Stimulated activated naive CD8-positive, alpha-beta T cell treated with anti-CD3 and anti-CD28 coated beads, Interleukin-15, amount 100 ng/mL, for 72 hours (primary cell): Measurements from ENCODE around the gene RNF112.
A peak's percentile ranks its signal among the peaks of the same experiment; 100 is the strongest.
"Not testable (repeated sequence)": the region's sequence is repeated elsewhere in the genome, so short reads cannot be mapped to it uniquely, and the experiment has no call there.

Source experiments
- ATAC-seq: fragments of 150-1000 bp; cut with Tn5 transposase; 2 replicates; pipeline ENCODE4 v1.10.0; 2021; ENCODE audit warnings: mild to moderate bottlenecking, moderate library complexity
- DNase-seq, 2 donors: peaks; one replicate each; pipeline ENCODE4 v3.0.0; 2021 to 2022
- H3K27ac Mint-ChIP-seq, 2 donors: one replicate each; pipeline ENCODE4 v1.8.0; 2022; ENCODE audit warnings: mild to moderate bottlenecking in 2 of 2, mixed read lengths in 2 of 2, moderate library complexity in 2 of 2
- H3K27me3 Mint-ChIP-seq: one replicate; pipeline ENCODE4 v1.8.0; 2022; ENCODE audit warnings: mixed read lengths
- H3K4me1 Mint-ChIP-seq: one replicate; pipeline ENCODE4 v1.8.0; 2022; ENCODE audit warnings: mild to moderate bottlenecking, mixed read lengths
- H3K4me3 Mint-ChIP-seq, 2 donors: one replicate each; pipeline ENCODE4 v1.8.0; 2022; ENCODE audit warnings: mild to moderate bottlenecking in 2 of 2, mixed read lengths in 2 of 2, moderate library complexity in 1 of 2
- H3K9me3 Mint-ChIP-seq, 2 donors: one replicate each; pipeline ENCODE4 v1.8.0; 2022; ENCODE audit warnings: mixed read lengths in 2 of 2

RNF112 gene

DNA sequence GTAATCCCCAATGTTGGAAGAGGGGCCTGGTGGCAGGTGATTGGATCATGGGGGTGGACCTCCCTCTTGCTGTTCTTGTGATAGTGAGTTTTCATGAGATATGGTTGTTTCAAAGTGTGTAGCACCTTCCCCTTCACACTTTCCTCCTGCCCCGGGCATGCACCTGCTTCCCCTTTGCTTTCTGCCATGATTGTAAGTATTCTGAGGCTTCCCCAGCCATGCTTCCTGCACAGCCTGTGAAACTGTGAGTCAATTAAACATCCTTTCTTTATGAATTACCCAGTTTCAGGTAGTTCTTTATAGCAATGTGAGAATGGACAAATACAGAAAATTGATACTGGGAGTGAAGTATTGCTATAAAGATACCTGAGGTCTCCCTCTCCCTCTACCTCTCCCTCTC is 29.4 kb downstream of the RNF112 start:
- no peak overlapping the region for H3K27ac Mint-ChIP-seq

DNA sequence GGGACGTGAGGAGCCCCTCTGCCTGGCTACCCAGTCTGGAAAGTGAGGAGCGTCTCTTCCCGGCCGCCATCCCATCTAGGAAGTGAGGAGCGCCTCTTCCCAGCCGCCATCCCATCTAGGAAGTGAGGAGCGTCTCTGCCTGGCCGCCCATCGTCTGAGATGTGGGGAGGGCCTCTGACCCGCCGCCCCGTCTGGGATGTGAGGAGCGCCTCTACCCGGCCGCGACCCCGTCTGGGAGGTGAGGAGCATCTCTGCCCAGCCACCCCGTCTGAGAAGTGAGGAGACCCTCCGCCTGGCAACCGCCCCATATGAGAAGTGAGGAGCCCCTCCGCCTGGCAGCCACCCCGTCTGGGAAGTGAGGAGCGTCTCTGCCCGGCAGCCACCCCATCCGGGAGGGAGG is 30.3 kb downstream of the RNF112 start:
- H3K4me3 Mint-ChIP-seq, H3K4me1 Mint-ChIP-seq, DNase-seq, ATAC-seq, H3K27ac Mint-ChIP-seq: not testable (repeated sequence)
- H3K27me3 Mint-ChIP-seq, result peaks cover 36% of the 10 kb centered on the region
- peaks cover 10 to 13% of the 10 kb centered on the region in 2 donors for H3K9me3 Mint-ChIP-seq

More for the DNA sequence above, 29.4 kb downstream of the RNF112 start:
- peaks cover 31% of the 10 kb centered on the region for H3K27me3 Mint-ChIP-seq
- ATAC-seq (peak; percentile 42), DNase-seq (no peak)
- peaks cover 10 to 13% of the 10 kb centered on the region in 2 donors for H3K9me3 Mint-ChIP-seq
- H3K4me3 Mint-ChIP-seq, result no peak overlapping the region
- peaks cover 6% of the 10 kb centered on the region for H3K4me1 Mint-ChIP-seq

DNA sequence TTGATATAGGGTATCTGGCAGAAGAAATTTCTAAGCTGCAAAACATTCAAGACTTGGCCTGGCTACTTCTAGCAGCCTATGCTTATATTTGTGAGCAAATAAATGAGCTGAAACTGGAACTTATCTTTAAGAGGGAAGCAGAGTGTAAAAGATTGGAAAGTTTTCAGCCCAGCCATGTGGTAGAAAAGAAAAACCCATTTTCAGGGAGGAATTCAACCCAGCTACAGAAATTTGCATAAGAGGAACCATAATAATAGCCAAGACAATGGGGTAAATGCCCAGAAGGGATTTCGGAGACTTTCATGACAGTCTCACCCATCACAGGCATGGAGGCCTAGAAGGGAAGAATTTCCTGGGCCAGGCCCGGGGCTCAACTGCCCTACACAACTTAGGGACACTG is 31.7 kb downstream of the RNF112 start:
- H3K9me3 Mint-ChIP-seq, result peaks cover 10 to 13% of the 10 kb centered on the region in 2 donors
- no peak overlapping the region for H3K4me3 Mint-ChIP-seq
- no peak for ATAC-seq
- no peak for DNase-seq
- no peak overlapping the region for H3K27ac Mint-ChIP-seq
- peaks cover 12% of the 10 kb centered on the region for H3K4me1 Mint-ChIP-seq
- H3K27me3 Mint-ChIP-seq, result peaks cover 46% of the 10 kb centered on the region

DNA sequence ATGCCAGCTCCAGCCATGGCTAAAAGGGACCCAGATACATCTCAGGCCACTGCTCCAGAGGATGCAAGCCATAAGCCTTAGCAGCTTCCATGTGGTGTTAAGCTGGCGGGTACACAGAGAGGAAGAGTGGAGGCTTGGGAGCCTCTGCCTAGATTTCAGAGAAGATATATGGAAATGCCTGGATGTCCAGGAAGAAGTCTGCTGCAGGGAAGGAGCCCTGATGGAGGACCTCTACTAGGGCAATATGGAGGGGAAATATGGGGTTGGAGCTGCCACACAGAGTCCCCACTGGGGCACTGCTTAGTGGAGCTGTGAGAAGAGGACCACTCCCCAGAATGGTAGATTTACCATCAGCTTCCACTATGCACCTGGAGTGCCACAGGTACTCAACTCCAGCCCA is 32.1 kb downstream of the RNF112 start:
- Mint-ChIP-seq H3K9me3 (peaks cover 10 to 13% of the 10 kb centered on the region in 2 donors), H3K27me3 (peaks cover 51% of the 10 kb centered on the region), H3K27ac (no peak overlapping the region), H3K4me3 (no peak overlapping the region), H3K4me1 (peaks cover 12% of the 10 kb centered on the region)
- no peak for DNase-seq
- no peak for ATAC-seq

DNA sequence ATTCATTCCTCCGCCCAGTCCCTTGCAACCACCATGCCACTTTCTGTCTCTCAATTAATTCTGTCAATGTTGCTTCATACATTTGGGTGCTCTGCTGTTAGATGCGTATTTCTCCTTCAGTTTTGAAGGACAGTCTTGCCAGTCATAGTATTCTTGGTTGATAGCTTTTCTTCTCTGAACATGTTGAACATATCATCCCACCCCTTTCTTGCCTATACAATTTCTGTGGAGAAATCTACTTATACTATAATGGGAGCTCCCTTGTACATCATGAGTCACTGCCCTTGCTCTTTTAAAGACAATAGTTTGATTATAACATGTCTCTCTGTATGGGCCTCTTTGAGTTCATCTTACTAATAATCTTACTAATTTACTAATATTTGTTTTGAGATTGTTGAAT is 34.1 kb downstream of the RNF112 start:
- H3K4me1 Mint-ChIP-seq, result peaks cover 12% of the 10 kb centered on the region
- no peak overlapping the region for H3K4me3 Mint-ChIP-seq
- ATAC-seq (no peak), DNase-seq (no peak)
- H3K27me3 Mint-ChIP-seq, result peaks cover 64% of the 10 kb centered on the region
- peaks cover 10 to 13% of the 10 kb centered on the region in 2 donors for H3K9me3 Mint-ChIP-seq
- H3K27ac Mint-ChIP-seq, result no peak overlapping the region

DNA sequence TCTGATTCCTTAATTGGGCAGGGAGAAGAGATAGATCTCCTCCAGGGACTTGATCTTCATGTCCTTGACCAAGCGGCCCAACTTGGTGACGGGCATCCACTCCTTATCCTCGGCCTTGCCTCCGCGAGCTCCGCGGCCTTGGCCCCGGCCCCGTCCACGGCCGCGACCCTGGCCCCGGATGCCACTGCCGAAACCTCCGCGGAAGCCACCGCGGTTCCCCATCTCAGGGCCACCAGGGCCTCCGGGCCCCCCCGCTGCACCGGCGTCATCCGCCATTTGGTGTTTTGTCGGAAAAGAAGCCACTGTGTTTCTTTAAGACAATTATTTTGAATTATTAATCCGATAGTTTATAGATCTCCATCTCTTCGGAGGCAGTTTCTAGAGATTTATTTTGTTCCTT is 35.5 kb downstream of the RNF112 start:
- not testable (repeated sequence) for ATAC-seq, DNase-seq, H3K4me3 Mint-ChIP-seq, H3K27ac Mint-ChIP-seq, H3K4me1 Mint-ChIP-seq
- Mint-ChIP-seq H3K9me3 (peaks cover 10 to 13% of the 10 kb centered on the region in 2 donors), H3K27me3 (peaks cover 57% of the 10 kb centered on the region)

DNA sequence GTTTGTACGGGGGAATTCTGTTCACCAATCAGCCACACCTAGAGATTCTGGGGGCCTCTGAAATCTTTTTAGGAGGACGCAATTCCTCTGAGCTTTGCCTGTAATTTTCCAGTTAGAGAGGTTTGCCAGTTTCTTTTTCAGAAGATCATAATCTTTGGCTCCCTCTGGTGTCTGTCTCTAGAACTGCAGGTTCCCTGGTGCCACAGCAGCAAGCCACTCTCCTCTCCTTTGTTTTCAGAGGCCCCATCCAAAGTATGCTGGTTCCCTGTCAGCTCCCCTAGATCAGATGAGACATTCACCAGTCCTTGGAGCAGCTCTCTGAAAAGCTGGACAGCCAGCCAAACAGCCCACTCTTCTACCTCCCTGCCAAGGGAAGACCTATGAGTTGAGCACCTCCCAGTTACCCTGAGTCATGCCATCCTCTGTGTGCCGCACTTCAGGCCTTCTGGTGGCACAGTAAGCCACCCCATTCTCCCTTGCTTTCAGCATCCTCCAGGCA is 36.1 kb downstream of the RNF112 start:
- no peak for ATAC-seq
- Mint-ChIP-seq H3K4me1 (peaks cover 6% of the 10 kb centered on the region), H3K4me3 (no peak overlapping the region), H3K27me3 (peaks cover 61% of the 10 kb centered on the region), H3K27ac (peak overlapping the region in 1 of 2 donors; percentile 69), H3K9me3 (peaks cover 10 to 13% of the 10 kb centered on the region in 2 donors)
- DNase-seq, result peak; percentile 48 to 58

DNA sequence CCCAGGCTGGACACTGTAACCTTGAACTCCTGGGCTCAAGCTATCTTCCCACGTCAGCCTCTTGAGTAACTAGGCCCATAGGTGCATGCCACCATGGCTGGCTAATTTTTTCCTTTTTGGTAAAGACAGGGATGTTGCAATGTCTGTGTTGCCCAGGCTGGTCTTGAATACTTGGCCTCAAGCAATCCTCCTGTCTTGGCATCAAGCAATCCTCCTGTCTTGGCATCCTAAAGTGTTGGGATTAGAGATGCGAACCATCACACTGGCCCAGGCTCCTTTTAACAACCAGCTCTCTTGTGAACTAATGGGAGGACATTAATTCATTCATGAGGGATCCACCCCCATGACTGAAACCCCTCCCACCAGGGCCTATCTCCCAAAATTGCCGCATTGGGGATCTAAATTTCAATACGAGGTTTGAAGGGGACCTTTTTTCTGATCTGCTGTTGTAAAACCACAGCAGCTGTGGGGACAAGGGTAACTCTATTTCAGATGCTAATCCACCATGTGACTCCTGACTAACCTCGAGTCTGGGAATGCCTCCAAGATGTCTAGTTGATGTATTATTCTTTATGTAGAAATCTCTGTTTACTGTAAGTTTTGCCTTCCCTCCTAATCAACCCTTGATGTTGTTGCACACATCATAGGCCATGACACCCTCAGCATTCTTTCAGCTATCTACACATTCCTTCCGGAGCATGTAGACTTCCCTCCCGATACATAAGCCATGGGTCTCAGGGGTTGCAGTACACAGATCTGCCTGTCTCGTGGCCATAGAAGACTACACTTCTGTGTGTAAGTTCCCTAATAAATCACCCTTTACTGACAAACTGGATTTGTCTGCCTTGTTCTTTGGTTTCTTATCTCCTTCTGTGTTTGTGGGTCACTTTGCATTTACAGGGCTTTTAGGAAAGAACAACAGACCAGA is 37.6 kb downstream of the RNF112 start:
- Mint-ChIP-seq H3K4me1 (peaks cover 6% of the 10 kb centered on the region), H3K27ac (peak overlapping the region in 1 of 2 donors; percentile 36), H3K4me3 (no peak overlapping the region), H3K27me3 (peaks cover 59% of the 10 kb centered on the region), H3K9me3 (no peaks in the 10 kb centered on the region)
- no peak for DNase-seq
- no peak for ATAC-seq

DNA sequence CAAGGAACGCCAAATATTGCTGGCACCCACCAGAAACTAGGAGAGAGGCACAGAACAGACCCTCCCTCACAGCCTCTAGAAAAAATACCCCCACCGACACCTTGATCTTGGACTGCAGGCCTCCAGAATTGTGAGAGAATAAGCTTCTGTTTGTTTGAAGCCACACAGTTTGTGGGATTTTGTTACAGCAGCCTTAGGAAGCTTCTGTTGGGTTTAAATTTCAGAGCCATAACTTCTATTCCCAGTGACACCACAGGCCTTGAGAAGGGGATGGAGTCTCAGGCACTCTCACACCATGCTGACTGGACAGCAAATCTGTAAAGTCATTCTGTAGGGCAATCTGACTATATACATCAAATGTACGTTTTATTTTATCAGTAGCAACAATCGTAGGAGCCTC is 38.6 kb downstream of the RNF112 start:
- H3K27ac Mint-ChIP-seq, result no peak overlapping the region
- peaks cover 6% of the 10 kb centered on the region for H3K4me1 Mint-ChIP-seq
- H3K27me3 Mint-ChIP-seq, result peaks cover 53% of the 10 kb centered on the region
- ATAC-seq (no peak), DNase-seq (no peak)
- no peaks in the 10 kb centered on the region for H3K9me3 Mint-ChIP-seq
- no peak overlapping the region for H3K4me3 Mint-ChIP-seq

DNA sequence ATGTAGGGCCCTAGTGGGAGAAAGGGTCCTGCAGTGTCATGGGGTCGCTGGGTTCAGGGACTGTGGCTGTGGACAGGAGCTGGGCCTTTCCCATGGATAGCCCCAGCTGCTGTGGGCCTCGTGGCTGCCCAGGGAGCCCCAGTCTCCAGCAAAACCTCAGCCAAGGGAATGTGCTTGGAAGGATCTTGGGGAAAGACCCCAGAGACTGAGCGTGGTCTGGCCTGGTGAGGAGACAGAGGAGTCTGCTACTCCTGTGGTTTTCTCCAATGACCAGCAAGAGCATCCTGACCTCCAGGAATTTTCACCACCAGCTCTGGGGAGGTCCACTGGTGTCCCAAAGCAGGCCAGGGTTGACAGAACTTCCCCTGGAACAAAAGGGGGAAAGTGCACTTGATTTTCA is 42.3 kb downstream of the RNF112 start:
- Mint-ChIP-seq H3K4me1 (peaks cover 4% of the 10 kb centered on the region), H3K27me3 (peaks cover 51% of the 10 kb centered on the region), H3K9me3 (no peaks in the 10 kb centered on the region), H3K4me3 (no peak overlapping the region), H3K27ac (no peak overlapping the region)
- ATAC-seq (no peak), DNase-seq (no peak)

DNA sequence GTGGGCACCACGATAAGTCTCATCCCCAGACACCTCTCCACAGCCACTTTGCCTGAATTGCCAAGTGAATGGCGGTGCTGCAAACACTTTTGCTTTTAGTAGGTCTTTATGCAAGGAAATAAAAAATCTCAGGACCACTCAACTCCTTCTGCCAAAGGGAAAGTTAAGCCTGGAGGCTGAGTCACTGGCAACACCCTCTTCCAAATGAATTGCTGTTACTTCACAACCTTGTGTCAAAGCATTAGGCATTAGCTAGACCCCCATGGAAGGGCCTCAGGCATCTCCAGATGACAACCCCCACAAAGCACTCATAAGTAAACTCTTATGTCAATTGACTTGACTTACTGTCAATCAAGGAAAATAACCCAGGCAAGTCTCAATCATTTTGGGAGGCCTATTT is 43.0 kb downstream of the RNF112 start:
- Mint-ChIP-seq H3K4me1 (peaks cover 12% of the 10 kb centered on the region), H3K9me3 (no peaks in the 10 kb centered on the region), H3K27me3 (peaks cover 45% of the 10 kb centered on the region), H3K4me3 (no peak overlapping the region), H3K27ac (no peak overlapping the region)
- no peak for DNase-seq
- no peak for ATAC-seq

DNA sequence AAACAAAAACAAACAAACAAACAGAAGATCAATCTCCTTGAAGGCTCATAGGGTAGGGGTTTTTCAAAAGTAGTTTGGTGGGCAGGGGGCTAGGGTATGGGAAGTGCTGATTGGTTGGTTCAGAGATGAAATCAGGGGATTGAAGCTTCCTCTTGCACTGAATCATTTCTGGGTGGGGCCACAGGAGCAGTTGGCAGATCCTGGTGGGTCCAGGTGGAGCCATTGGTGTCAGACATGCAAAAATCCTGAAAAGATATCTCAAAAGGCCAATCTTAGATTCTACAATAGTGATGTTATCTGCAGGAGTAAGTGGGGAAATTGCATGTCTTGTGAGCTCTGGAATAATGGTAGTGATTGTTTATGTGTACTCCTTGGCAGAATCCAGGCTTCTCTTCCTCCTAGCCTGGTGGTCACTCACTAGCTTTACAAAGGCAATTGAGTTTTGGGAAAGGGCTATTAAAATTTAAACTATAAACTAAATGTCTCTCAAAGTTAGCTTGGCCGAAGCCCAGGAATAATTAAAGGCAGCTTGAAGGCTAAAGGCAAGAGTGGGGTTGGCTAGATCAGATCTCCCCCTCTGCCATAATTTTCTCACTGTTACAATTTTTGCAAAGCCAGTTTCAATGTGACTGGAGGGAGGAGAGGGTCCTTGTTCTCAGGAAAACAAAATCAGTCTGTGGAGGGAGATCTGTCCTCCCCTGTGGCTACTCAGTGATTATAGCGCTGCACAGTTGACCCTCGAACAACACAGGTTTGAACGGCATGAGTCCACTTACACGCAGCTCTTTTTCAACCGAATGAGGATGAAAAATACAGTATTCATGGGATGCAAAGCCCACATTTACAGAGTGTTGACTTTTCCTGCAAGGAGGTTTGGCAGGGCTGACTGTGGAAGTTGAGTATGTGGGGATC is 45.2 kb downstream of the RNF112 start:
- DNase-seq (no peak), ATAC-seq (no peak)
- Mint-ChIP-seq H3K9me3 (no peaks in the 10 kb centered on the region), H3K4me3 (no peak overlapping the region), H3K27me3 (peaks cover 37% of the 10 kb centered on the region), H3K27ac (no peak overlapping the region), H3K4me1 (peaks cover 30% of the 10 kb centered on the region)

DNA sequence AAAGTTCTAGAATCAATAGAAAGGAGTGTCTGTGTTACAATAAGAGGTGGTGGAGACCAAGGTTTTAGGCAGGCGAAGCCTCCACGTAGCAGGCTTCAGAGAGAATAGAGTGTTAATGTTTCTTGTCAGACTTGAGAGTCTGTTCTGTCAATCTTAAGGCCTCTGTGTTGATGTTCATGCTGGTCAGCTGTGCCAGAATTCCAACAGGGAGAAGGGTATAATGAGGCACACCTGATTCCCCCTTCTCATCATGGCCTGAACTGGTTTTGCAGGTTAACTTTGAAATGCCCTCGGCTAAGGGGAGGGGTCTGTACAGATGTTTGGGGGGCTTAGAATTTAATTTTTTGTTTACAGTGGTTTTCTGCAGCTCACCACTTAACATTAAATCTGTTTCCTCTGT is 46.0 kb downstream of the RNF112 start:
- H3K27ac Mint-ChIP-seq, result no peak overlapping the region
- H3K4me3 Mint-ChIP-seq, result no peak overlapping the region
- peaks cover 34% of the 10 kb centered on the region for H3K27me3 Mint-ChIP-seq
- H3K9me3 Mint-ChIP-seq, result no peaks in the 10 kb centered on the region
- ATAC-seq, result no peak
- no peak for DNase-seq
- H3K4me1 Mint-ChIP-seq, result peaks cover 30% of the 10 kb centered on the region

DNA sequence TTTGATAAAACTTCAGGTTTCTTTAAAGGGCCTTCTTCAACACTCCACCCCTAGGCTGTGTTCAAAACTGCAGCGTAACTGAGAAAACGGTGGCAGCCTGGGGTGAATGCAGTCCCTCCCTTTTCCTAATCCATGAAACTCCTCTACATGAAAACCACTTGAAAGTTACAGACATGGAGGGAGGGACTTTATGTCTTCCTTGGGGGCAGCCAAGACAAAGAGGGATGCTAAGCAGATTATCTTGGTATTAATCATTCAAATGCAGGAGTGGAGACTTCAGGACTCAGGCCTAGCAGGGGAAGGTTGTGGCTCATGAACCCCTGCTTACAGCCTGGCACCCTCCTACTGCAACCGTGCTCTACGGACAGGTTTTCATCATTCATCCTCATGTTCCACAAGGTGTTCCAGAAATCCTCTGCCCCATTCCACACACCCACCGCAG is 46.8 kb downstream of the RNF112 start:
- no peak for ATAC-seq

DNA sequence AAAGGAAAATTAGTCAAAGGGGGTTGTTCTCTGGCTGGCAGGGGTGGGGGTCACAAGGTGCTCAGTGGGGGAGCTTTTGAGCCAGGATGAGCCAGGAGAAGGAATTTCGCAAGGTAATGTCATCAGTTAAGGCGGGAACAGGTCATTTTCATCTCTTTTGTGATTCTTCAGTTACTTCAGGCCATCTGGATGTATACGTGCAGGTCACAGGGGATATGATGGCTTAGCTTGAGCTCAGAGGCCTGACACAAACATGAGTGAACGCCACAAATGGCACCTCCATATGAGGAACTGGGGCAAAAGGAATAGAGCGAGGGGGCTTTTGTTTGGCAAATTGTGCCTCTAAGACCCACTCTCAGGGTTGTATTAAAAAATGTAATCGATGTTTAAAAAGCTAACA is 47.4 kb downstream of the RNF112 start:
- ATAC-seq, H3K27ac Mint-ChIP-seq, H3K4me3 Mint-ChIP-seq, DNase-seq, H3K9me3 Mint-ChIP-seq: not testable (repeated sequence)
- Mint-ChIP-seq H3K27me3 (peaks cover 22% of the 10 kb centered on the region), H3K4me1 (peaks cover 42% of the 10 kb centered on the region)

More for the DNA sequence above, 46.8 kb downstream of the RNF112 start:
- no peak overlapping the region for H3K27ac Mint-ChIP-seq
- H3K4me1 Mint-ChIP-seq, result peaks cover 35% of the 10 kb centered on the region
- no peak for DNase-seq
- H3K4me3 Mint-ChIP-seq, result no peak overlapping the region
- H3K9me3 Mint-ChIP-seq, result no peaks in the 10 kb centered on the region
- peaks cover 26% of the 10 kb centered on the region for H3K27me3 Mint-ChIP-seq
